Endothelial cell of umbilical vein (primary cell): ENCODE measurements around the gene SUCLG2. TPM values are rescaled to one million over a fixed set of nuclear protein-coding genes. Genes with fewer than 3 reads are reported as not detected.

Experiments
- BruUV-seq: library from RNA; stranded (reverse); fragments of 400-500 nt; replicated peaks from 2 replicates; lab custom pipeline; 2021; lab: Mats Ljungman, UMichigan
- CTCF ChIA-PET: fragments of 300-600, 350-600 bp; sonication (Branson Sonifier 250); formaldehyde crosslinking; loops from one replicate; lab custom pipeline; 2021; ENCODE audit warnings: antibody characterized with exemption, inconsistent platforms; lab: Charles Lee
- POLR2A ChIA-PET: fragments of 300-600, 350-600 bp; sonication (Branson Sonifier 250); formaldehyde crosslinking; loops from one replicate; lab custom pipeline; 2021; ENCODE audit warnings: antibody characterized with exemption, inconsistent platforms; lab: Charles Lee
- DNase-seq: peaks from one replicate; pipeline ENCODE4 v3.0.0-alpha.2; 2011; ENCODE audit warnings: low read depth, low spot score
- FAIRE-seq: peaks from 2 replicates; lab custom pipeline; 2011; peaks lifted over from hg19 to GRCh38; lab: Jason Lieb, UNC
- H2AFZ ChIP-seq: 2 replicates; pipeline ENCODE4 v1.6.0; 2012; ENCODE audit warnings: low read depth, low read length, control low read depth, inconsistent platforms
- H3K27ac ChIP-seq: 2 replicates; pipeline ENCODE4 v1.5.1; 2011; ENCODE audit warnings: low read depth, mild to moderate bottlenecking, control low read depth, low read length, moderate library complexity; ENCODE audit not compliant: insufficient read depth
- H3K27me3 ChIP-seq, 2 experiments: 2 replicates each; pipeline versions ENCODE4 v1.6.0 to v1.6.1; 2011; ENCODE audit warnings: low read length in 2 of 2, mixed read lengths in 1 of 2; ENCODE audit not compliant: control insufficient read depth in 2 of 2, insufficient read depth in 2 of 2
- H3K36me3 ChIP-seq, 2 experiments: 2 replicates in 1 of 2; 3 replicates in 1 of 2; pipeline ENCODE4 v1.5.1; 2011; ENCODE audit warnings: low read length in 2 of 2, mild to moderate bottlenecking in 1 of 2, moderate library complexity in 1 of 2; ENCODE audit not compliant: control insufficient read depth in 2 of 2, insufficient read depth in 2 of 2; ENCODE audit errors: extremely low read depth in 1 of 2
- H3K4me1 ChIP-seq: 3 replicates; pipeline ENCODE4 v1.5.1; 2011; ENCODE audit warnings: mild to moderate bottlenecking, low read length; ENCODE audit not compliant: control insufficient read depth, insufficient read depth; ENCODE audit errors: extremely low read depth
- H3K4me2 ChIP-seq: 2 replicates; pipeline ENCODE4 v1.6.1; 2011; ENCODE audit warnings: low read length, control low read depth, mixed read lengths; ENCODE audit not compliant: insufficient read depth
- H3K4me3 ChIP-seq, 3 experiments: fragments of 200-600 bp in 1 of 3; sonication (generic), shearing (Covaris generic) in 1 of 3; replicated peaks in 1 of 3; 2 replicates each; pipeline ENCODE4 v1.5.1; 2011 to 2016; ENCODE audit warnings: control low read depth in 3 of 3, low read length in 3 of 3, mild to moderate bottlenecking in 2 of 3, inconsistent platforms in 1 of 3, low read depth in 1 of 3, moderate library complexity in 1 of 3; ENCODE audit not compliant: insufficient read depth in 1 of 3
- H3K79me2 ChIP-seq: 2 replicates; pipeline ENCODE4 v1.6.0; 2012; ENCODE audit warnings: low read length, inconsistent platforms; ENCODE audit not compliant: control insufficient read depth, insufficient read depth
- H3K9ac ChIP-seq: replicated peaks from 2 replicates; pipeline ENCODE3; 2011; ENCODE audit warnings: low read length, control low read depth; ENCODE audit not compliant: insufficient read depth; ENCODE audit errors: extremely low read depth
- H3K9me1 ChIP-seq: replicated peaks from 3 replicates; pipeline ENCODE4 v1.6.0; 2011; ENCODE audit warnings: mild to moderate bottlenecking, low read length; ENCODE audit not compliant: control insufficient read depth, insufficient read depth; ENCODE audit errors: extremely low read depth
- H3K9me3 ChIP-seq: replicated peaks from 2 replicates; pipeline ENCODE4 v1.5.1; 2012; ENCODE audit warnings: low read length, inconsistent platforms; ENCODE audit not compliant: control insufficient read depth, insufficient read depth
- H4K20me1 ChIP-seq: replicated peaks from 2 replicates; pipeline ENCODE3; 2011; ENCODE audit warnings: mild to moderate bottlenecking, low read length; ENCODE audit not compliant: control insufficient read depth, insufficient read depth; ENCODE audit errors: extremely low read depth
- CTCF ChIP-seq, 2 donors: IDR thresholded peaks; 1 replicate in 1 of 2; 2 replicates in 1 of 2; pipeline ENCODE4 v1.5.1; 2011; ENCODE audit warnings: low read length in 2 of 2, mild to moderate bottlenecking in 2 of 2, moderate library complexity in 2 of 2, control low read depth in 1 of 2, inconsistent platforms in 1 of 2, low read depth in 1 of 2; ENCODE audit not compliant: insufficient read depth in 1 of 2; ENCODE audit errors: extremely low read depth in 1 of 2
- FOS ChIP-seq: IDR thresholded peaks from 2 replicates; pipeline ENCODE4 v1.6.1; 2011; ENCODE audit warnings: mild to moderate bottlenecking, low read length, moderate library complexity, borderline replicate concordance; ENCODE audit not compliant: insufficient read depth
- GATA2 ChIP-seq: IDR thresholded peaks from 2 replicates; pipeline ENCODE4 v1.7.0; 2011; ENCODE audit warnings: low read depth, mild to moderate bottlenecking, moderate library complexity, mixed read lengths, low read length; ENCODE audit not compliant: insufficient read length, insufficient read depth
- JUN ChIP-seq: IDR thresholded peaks from 2 replicates; pipeline ENCODE4 v1.6.1; 2011; ENCODE audit warnings: borderline replicate concordance, low read depth; ENCODE audit not compliant: insufficient read length, insufficient read depth
- MYC ChIP-seq: IDR thresholded peaks from one replicate; pipeline ENCODE4 v1.6.1; 2011; ENCODE audit warnings: mild to moderate bottlenecking, low read depth, low read length
- POLR2AphosphoS5 ChIP-seq: IDR thresholded peaks from 2 replicates; pipeline ENCODE4 v1.6.1; 2012; ENCODE audit warnings: low read depth, mild to moderate bottlenecking, control low read depth, low read length, moderate library complexity; ENCODE audit not compliant: insufficient read depth
- dilution Hi-C: fragments of 300-500 bp; cut with MboI; formaldehyde crosslinking; loops from one replicate; pipeline ENCODE4 v1.15.0; 2019; ENCODE audit warnings: low sequenced_read_pairs; ENCODE audit not compliant: extremely low pct_ligation_motif_present
- intact Hi-C: fragments of 100-400 bp; cut with micrococcal nuclease; formaldehyde crosslinking; loops from one replicate; pipeline ENCODE4 v1.10.0; 2022
- polyA plus RNA-seq, 4 experiments: library from polyadenylated mRNA; depleted of rRNA in 3 of 4; stranded (reverse) in 3 of 4; unstranded in 1 of 4; fragments of >200 nt; gene quantifications; 2 replicates each; pipeline versions ENCODE4 v1.2.1 to v1.2.3, GENCODE V29; 2011 to 2012; ENCODE audit warnings: missing spikeins in 1 of 4
- total RNA-seq: library from RNA; stranded (reverse); gene quantifications from 2 replicates; pipeline ENCODE4 v1.2.3, GENCODE V29; 2021
- TF ChIP-seq, protein P1 (sequence below): IDR thresholded peaks from 2 replicates; pipeline ENCODE4 v1.6.1; 2011; ENCODE audit not compliant: insufficient read depth, insufficient read length

The SUCLG2 gene
- total and polyA plus RNA-seq, 2 donors (not counting 3 experiments of a cell fraction or from before 2014, with no cell fraction given) = 8.1 to 38.3 TPM

- ChIA-PET POLR2A (no interaction called here), CTCF (no interaction called here)
- Histone ChIP-seq H3K9me1 (no peaks in the 10 kb centered on the region), H3K27me3 (no peaks in the 10 kb centered on the region), H3K79me2 (no peaks in the 10 kb centered on the region), H3K4me1 (no peaks in the 10 kb centered on the region), H4K20me1 (no peaks in the 10 kb centered on the region), H3K4me2 (no peak overlapping the region), H3K9ac (no peak overlapping the region), H3K36me3 (no peaks in the 10 kb centered on the region), H2AFZ (no peak overlapping the region), H3K4me3 (no peak overlapping the region), H3K27ac (no peak overlapping the region), H3K9me3 (no peaks in the 10 kb centered on the region)
- dilution Hi-C loops = no loop called here
- no TSS peak for BruUV-seq
- FAIRE-seq (no peak), DNase-seq (no peak)
- intact Hi-C loops = no loop called here
- TF ChIP-seq FOS (no peak), GATA2 (no peak), MYC (no peak), JUN (no peak), CTCF (IDR thresholded peaks at IDR 0.05; ENCODE audit: extremely low read depth in 1 of 2, insufficient read depth in 1 of 2, low read depth in 1 of 2, low read length in 2 of 2) (no peak), POLR2AphosphoS5 (no peak)
- TF ChIP-seq, protein P1, sequence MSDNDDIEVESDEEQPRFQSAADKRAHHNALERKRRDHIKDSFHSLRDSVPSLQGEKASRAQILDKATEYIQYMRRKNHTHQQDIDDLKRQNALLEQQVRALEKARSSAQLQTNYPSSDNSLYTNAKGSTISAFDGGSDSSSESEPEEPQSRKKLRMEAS = no peak
These were observed 293.1 kb downstream of the SUCLG2 start for GRCh38 chr3:67361323-67361722.
